Panc1 (cell line): Measurements from ENCODE around the gene ARHGAP31. TPM values are rescaled to one million over a fixed set of nuclear protein-coding genes. Genes with fewer than 3 reads are reported as not detected.

ENCODE experiments used
- ATAC-seq: fragments of 200-7000 bp; cut with Tn5 transposase; 2 replicates; pipeline ENCODE4 v1.9.1; 2020; ENCODE audit warnings: mild to moderate bottlenecking, moderate library complexity
- BruUV-seq: library from RNA; stranded (reverse); fragments of 400-500 nt; replicated peaks from 2 replicates; lab custom pipeline; 2021; lab: Mats Ljungman, UMichigan
- CTCF ChIA-PET: fragments of 300-600 bp; sonication (Branson Sonifier 250); formaldehyde crosslinking; loops from one replicate; lab custom pipeline; 2022; ENCODE audit warnings: antibody characterized with exemption; lab: Charles Lee
- POLR2A ChIA-PET: fragments of 300-600 bp; sonication (Branson Sonifier 250); formaldehyde crosslinking; loops from one replicate; lab custom pipeline; 2022; ENCODE audit warnings: antibody characterized with exemption; lab: Charles Lee
- DNase-seq: peaks from one replicate; pipeline ENCODE4 v3.0.0-alpha.2; 2010; ENCODE audit warnings: low read depth, low spot score
- H3K27ac ChIP-seq: 2 replicates; pipeline ENCODE4 v1.5.1; 2011; ENCODE audit warnings: mild to moderate bottlenecking, low read length, inconsistent platforms
- H3K27me3 ChIP-seq: fragments of 200-500 bp; sonication (Bioruptor generic); 2 replicates; pipeline ENCODE4 v1.6.0; 2014; ENCODE audit warnings: low read length, inconsistent platforms; ENCODE audit not compliant: control insufficient read depth, insufficient read depth
- H3K36me3 ChIP-seq: fragments of 200-500 bp; sonication (Bioruptor generic); 2 replicates; pipeline ENCODE4 v1.5.1; 2014; ENCODE audit warnings: inconsistent platforms, mild to moderate bottlenecking, low read length, moderate library complexity; ENCODE audit not compliant: control insufficient read depth, insufficient read depth
- H3K4me1 ChIP-seq: 2 replicates; pipeline ENCODE4 v1.5.1; 2011; ENCODE audit warnings: inconsistent platforms, mild to moderate bottlenecking, low read length, moderate library complexity; ENCODE audit not compliant: control insufficient read depth, insufficient read depth
- H3K4me3 ChIP-seq, 2 experiments: 2 replicates each; pipeline ENCODE4 v1.5.1; 2011 to 2012; ENCODE audit warnings: low read depth in 2 of 2, low read length in 2 of 2, mild to moderate bottlenecking in 2 of 2, inconsistent platforms in 1 of 2, moderate library complexity in 1 of 2
- H3K9me3 ChIP-seq: fragments of 200-500 bp; sonication (Bioruptor generic); 2 replicates; pipeline ENCODE4 v1.5.1; 2014; ENCODE audit warnings: low read depth, mild to moderate bottlenecking, inconsistent platforms, low read length, moderate library complexity; ENCODE audit not compliant: control insufficient read depth, insufficient read depth
- CTCF ChIP-seq: fragments of 450-650 bp; IDR thresholded peaks from 2 replicates; pipeline ENCODE4 v1.5.1; 2017; ENCODE audit warnings: mild to moderate bottlenecking
- POLR2AphosphoS5 ChIP-seq: IDR thresholded peaks from 2 replicates; pipeline ENCODE4 v1.6.1; 2012; ENCODE audit warnings: mild to moderate bottlenecking, low read depth, low read length, moderate library complexity
- REST ChIP-seq, 2 experiments: IDR thresholded peaks; 2 replicates each; pipeline ENCODE4 v1.6.1; 2011 to 2012; ENCODE audit warnings: low read depth in 2 of 2, control low read depth in 1 of 2, low read length in 1 of 2, mild to moderate bottlenecking in 1 of 2, moderate library complexity in 1 of 2; ENCODE audit not compliant: insufficient read depth in 1 of 2
- SIN3A ChIP-seq: IDR thresholded peaks from 2 replicates; pipeline ENCODE4 v1.6.1; 2012; ENCODE audit warnings: low read depth, mild to moderate bottlenecking, low read length, moderate library complexity, borderline replicate concordance; ENCODE audit not compliant: insufficient read depth
- TCF7L2 ChIP-seq: IDR thresholded peaks from 2 replicates; pipeline ENCODE4 v1.6.1; 2011; ENCODE audit warnings: mild to moderate bottlenecking, low read depth, low read length, inconsistent platforms
- in situ Hi-C: cut with HindIII; loops from 2 replicates; pipeline ENCODE4 v1.10.0; 2016; ENCODE audit warnings: low sequenced_read_pairs, low pct_unique_long_range_greater_than_20kb
- intact Hi-C: fragments of 100-400 bp; cut with micrococcal nuclease; formaldehyde crosslinking; loops from one replicate; pipeline ENCODE4 v1.10.0; 2022; ENCODE audit not compliant: unreplicated experiment
- total RNA-seq: library from RNA; stranded (reverse); gene quantifications from one replicate; pipeline ENCODE4 v1.2.1, GENCODE V29; 2021; ENCODE audit not compliant: unreplicated experiment

The ARHGAP31 gene
- total RNA-seq, 1 experiment from 2014 or later = 7.6 TPM

GRCh38 chr3:119310071-119310470, 15.9 kb downstream of the ARHGAP31 start:
- Histone ChIP-seq H3K36me3 (no peaks in the 10 kb centered on the region), H3K9me3 (no peaks in the 10 kb centered on the region), H3K27ac (no peak overlapping the region), H3K4me3 (no peak overlapping the region), H3K4me1 (no peaks in the 10 kb centered on the region), H3K27me3 (no peaks in the 10 kb centered on the region)
- intact Hi-C loops = no loop called here
- ATAC-seq (no peak), DNase-seq (no peak)
- ChIA-PET POLR2A (no interaction called here), CTCF (no interaction called here)
- no peak for TF ChIP-seq SIN3A
- TF ChIP-seq REST (IDR thresholded peaks at IDR 0.05; ENCODE audit: insufficient read depth in 1 of 2, low read depth in 2 of 2, low read length in 1 of 2) = no peak
- TF ChIP-seq POLR2AphosphoS5 = no peak
- TF ChIP-seq CTCF = no peak
- TF ChIP-seq TCF7L2 = no peak
- in situ Hi-C loops = no loop called here
- no TSS peak for BruUV-seq

GRCh38 chr3:119311081-119311925, 17.1 kb downstream of the ARHGAP31 start:
- no TSS peak for BruUV-seq
- in situ Hi-C loops (no loop called here), intact Hi-C loops (no loop called here)
- no peak overlapping the region for H3K27ac ChIP-seq
- H3K27me3 ChIP-seq = no peaks in the 10 kb centered on the region
- ATAC-seq = no peak
- H3K9me3 ChIP-seq = no peaks in the 10 kb centered on the region
- DNase-seq = no peak
- no peaks in the 10 kb centered on the region for H3K36me3 ChIP-seq
- H3K4me3 ChIP-seq = no peak overlapping the region
- POLR2A ChIA-PET = no interaction called here
- TF ChIP-seq TCF7L2 = no peak
- TF ChIP-seq POLR2AphosphoS5 = no peak
- TF ChIP-seq SIN3A = no peak
- TF ChIP-seq CTCF = no peak
- TF ChIP-seq REST (IDR thresholded peaks at IDR 0.05; ENCODE audit: insufficient read depth in 1 of 2, low read depth in 2 of 2, low read length in 1 of 2) = no peak
- H3K4me1 ChIP-seq = no peaks in the 10 kb centered on the region
- CTCF ChIA-PET = no interaction called here
